Occipital lobe (tissue), 2 donors: ENCODE results near the gene CDC42. TPM values are rescaled to one million over a fixed set of nuclear protein-coding genes. Genes with fewer than 3 reads are reported as not detected.
"Not testable (repeated sequence)": the region's sequence is repeated elsewhere in the genome, so short reads cannot be mapped to it uniquely, and the experiment has no call there.

Experiments used
- DNase-seq: peaks from one replicate; lab custom pipeline; 2025; lab: John Stamatoyannopoulos, UW
- total RNA-seq: library from RNA; depleted of rRNA; stranded (reverse); fragments of >200 nt; gene quantifications from one replicate; pipeline ENCODE4 v1.2.3, GENCODE V29; 2014

Gene CDC42
- total RNA-seq, 1 donor from 2014 or later: 765 TPM

GRCh38 chr1:22074803-22075202, 22.3 kb downstream of the CDC42 start:
- DNase-seq: no peak

GRCh38 chr1:22075718-22076117, 23.2 kb downstream of the CDC42 start:
- DNase-seq: no peak

- DNase-seq: no peak
Observed at GRCh38 chr1:22076346-22076745, 23.8 kb downstream of the CDC42 start.

- DNase-seq: no peak
Observed at GRCh38 chr1:22077728-22078127, 25.2 kb downstream of the CDC42 start.

- no peak for DNase-seq
Observed at GRCh38 chr1:22078133-22078532, 25.6 kb downstream of the CDC42 start.

GRCh38 chr1:22080191-22080590, 27.7 kb downstream of the CDC42 start:
- no peak for DNase-seq

GRCh38 chr1:22088331-22088730, 35.8 kb downstream of the CDC42 start:
- no peak for DNase-seq

GRCh38 chr1:22089134-22089571, 36.6 kb downstream of the CDC42 start:
- DNase-seq: no peak

- no peak for DNase-seq
Observed at GRCh38 chr1:22089787-22090186, 37.3 kb downstream of the CDC42 start.

- DNase-seq: no peak
Observed at GRCh38 chr1:22090867-22091266, 38.4 kb downstream of the CDC42 start.

- not testable (repeated sequence) for DNase-seq
Observed at GRCh38 chr1:22092026-22092768, 39.7 kb downstream of the CDC42 start.

- DNase-seq: no peak
Observed at GRCh38 chr1:22093513-22093912, 41.0 kb downstream of the CDC42 start.

GRCh38 chr1:22096036-22096435, 43.5 kb downstream of the CDC42 start:
- DNase-seq: no peak

- DNase-seq: no peak
Observed at GRCh38 chr1:22096463-22096862, 44.0 kb downstream of the CDC42 start.

- no peak for DNase-seq
Observed at GRCh38 chr1:22098752-22099151, 46.2 kb downstream of the CDC42 start.

- no peak for DNase-seq
Observed at GRCh38 chr1:22100168-22100567, 47.7 kb downstream of the CDC42 start.

GRCh38 chr1:22101199-22101598, 48.7 kb downstream of the CDC42 start:
- no peak for DNase-seq

- DNase-seq: no peak
Observed at GRCh38 chr1:22101995-22102394, 49.5 kb downstream of the CDC42 start.

GRCh38 chr1:22102746-22103145, 50.2 kb downstream of the CDC42 start:
- DNase-seq: no peak

- no peak for DNase-seq
Observed at GRCh38 chr1:22104094-22104493, 51.6 kb downstream of the CDC42 start.

GRCh38 chr1:22104865-22105437, 52.4 kb downstream of the CDC42 start:
- no peak for DNase-seq

- no peak for DNase-seq
Observed at GRCh38 chr1:22105611-22106207, 53.2 kb downstream of the CDC42 start.

- no peak for DNase-seq
Observed at GRCh38 chr1:22107126-22107525, 54.6 kb downstream of the CDC42 start.
